K562 (cell line): ENCODE results near the gene CEP131. TPM values are rescaled to one million over a fixed set of nuclear protein-coding genes. Genes with fewer than 3 reads are reported as not detected.

ENCODE experiments used
- ATAC-seq: fragments of 200-7000 bp; cut with Tn5 transposase; 3 replicates; pipeline ENCODE4 v1.9.1; 2020; ENCODE audit warnings: moderate library complexity
- BruUV-seq: library from RNA; stranded (reverse); fragments of 400-500 nt; replicated peaks from 2 replicates; lab custom pipeline; 2021; lab: Mats Ljungman, UMichigan
- CTCF ChIA-PET: fragments of 300-600 bp; formaldehyde crosslinking; extraction: SDS; loops from one replicate; lab custom pipeline; 2021; ENCODE audit warnings: low intra/inter-chr PET ratio; lab: Yijun Ruan, JAX
- POLR2A ChIA-PET: fragments of 300-600, 350-650 bp; sonication (Branson Sonifier 250); formaldehyde crosslinking; extraction: SDS; loops from one replicate; lab custom pipeline; 2021; ENCODE audit warnings: antibody characterized with exemption, inconsistent platforms; lab: Yijun Ruan, JAX
- DNase-seq, 4 experiments: peaks; one replicate each; pipeline versions ENCODE4 v3.0.0 to v3.0.0-alpha.2; 2011 to 2018; ENCODE audit warnings: low spot score in 3 of 4, mixed read lengths in 3 of 4; ENCODE audit errors: extremely low read depth in 1 of 4
- FAIRE-seq: peaks from 2 replicates; lab custom pipeline; 2011; peaks lifted over from hg19 to GRCh38; lab: Jason Lieb, UNC
- H2AFZ ChIP-seq: 2 replicates; pipeline ENCODE4 v1.6.0; 2011; ENCODE audit warnings: low read depth, low read length, control low read depth, inconsistent platforms
- H3K27ac ChIP-seq: fragments of 200-600 bp; 3 replicates; pipeline ENCODE4 v1.8.0; 2011; ENCODE audit warnings: low read depth, mild to moderate bottlenecking, control low read depth, inconsistent platforms, low read length, moderate library complexity, mixed read lengths; ENCODE audit errors: extremely low read depth
- H3K27me3 ChIP-seq, 2 experiments: fragments of 300-600 bp in 1 of 2; 2 replicates in 1 of 2; 3 replicates in 1 of 2; pipeline versions ENCODE4 v1.6.0 to v1.8.0; 2011; ENCODE audit warnings: inconsistent platforms in 2 of 2, low read length in 2 of 2, mild to moderate bottlenecking in 1 of 2, mixed read lengths in 1 of 2, moderate library complexity in 1 of 2; ENCODE audit not compliant: control insufficient read depth in 2 of 2, insufficient read depth in 2 of 2
- H3K36me3 ChIP-seq: fragments of 300-600 bp; 3 replicates; pipeline ENCODE4 v1.8.0; 2011; ENCODE audit warnings: mild to moderate bottlenecking, low read length, inconsistent platforms; ENCODE audit not compliant: control insufficient read depth, insufficient read depth
- H3K4me1 ChIP-seq, 2 experiments: fragments of 200-600 bp in 1 of 2; replicated peaks in 1 of 2; 2 replicates in 1 of 2; 3 replicates in 1 of 2; pipeline versions ENCODE4 v1.5.1 to v1.8.0; 2011; ENCODE audit warnings: inconsistent platforms in 2 of 2, low read length in 2 of 2, mild to moderate bottlenecking in 1 of 2, mixed read lengths in 1 of 2, moderate library complexity in 1 of 2; ENCODE audit not compliant: control insufficient read depth in 2 of 2, insufficient read depth in 2 of 2
- H3K4me2 ChIP-seq: 2 replicates; pipeline ENCODE4 v1.6.1; 2011; ENCODE audit warnings: low read length, control low read depth, inconsistent platforms, mixed read lengths; ENCODE audit not compliant: insufficient read depth
- H3K4me3 ChIP-seq: fragments of 200-600 bp; sonication (generic), shearing (Covaris generic); 2 replicates; pipeline ENCODE4 v1.5.1; 2016; ENCODE audit warnings: control low read depth, inconsistent platforms
- H3K79me2 ChIP-seq: fragments of 200-600 bp; 3 replicates; pipeline ENCODE4 v1.8.0; 2011; ENCODE audit warnings: low read length, inconsistent platforms; ENCODE audit not compliant: control insufficient read depth, insufficient read depth
- H3K9ac ChIP-seq, 2 experiments: 2 replicates each; pipeline versions ENCODE4 v1.6.0 to v1.6.1; 2011; ENCODE audit warnings: low read depth in 2 of 2, low read length in 2 of 2, control low read depth in 1 of 2, inconsistent platforms in 1 of 2, mild to moderate bottlenecking in 1 of 2, mixed read lengths in 1 of 2; ENCODE audit not compliant: insufficient read depth in 1 of 2
- H3K9me1 ChIP-seq: one replicate; pipeline ENCODE4 v1.6.0; 2011; ENCODE audit warnings: inconsistent platforms, mild to moderate bottlenecking, low read length, moderate library complexity; ENCODE audit not compliant: control insufficient read depth, insufficient read depth
- H3K9me3 ChIP-seq: replicated peaks from 2 replicates; pipeline ENCODE4 v1.5.1; 2011; ENCODE audit warnings: low read depth, low read length, inconsistent platforms; ENCODE audit not compliant: control insufficient read depth, insufficient read depth
- H4K20me1 ChIP-seq: replicated peaks from 2 replicates; pipeline ENCODE4 v1.6.1; 2011; ENCODE audit warnings: low read length, inconsistent platforms, mixed read lengths; ENCODE audit not compliant: control insufficient read depth, insufficient read depth
- ARHGAP35 ChIP-seq: fragments of 450-650 bp; IDR thresholded peaks from 2 replicates; pipeline ENCODE4 v1.6.1; 2018; ENCODE audit not compliant: partially characterized antibody
- FOXP4 ChIP-seq: sonication (generic); formaldehyde crosslinking; IDR thresholded peaks from 2 replicates; pipeline ENCODE4 v1.8.0; 2022; ENCODE audit warnings: mild to moderate bottlenecking, missing genetic modification reagents, borderline replicate concordance
- HIVEP1 ChIP-seq: fragments of 250-450 bp; sonication (Bioruptor Pico); IDR thresholded peaks from 2 replicates; pipeline ENCODE4 v1.4.0; 2020; ENCODE audit warnings: mild to moderate bottlenecking
- IFI16 ChIP-seq: fragments of 250-450 bp; sonication (Bioruptor Pico); IDR thresholded peaks from 2 replicates; pipeline ENCODE4 v2.1.2; 2022; ENCODE audit warnings: mild to moderate bottlenecking, inconsistent platforms
- MAFK ChIP-seq: IDR thresholded peaks from 2 replicates; pipeline ENCODE4 v1.6.1; 2011; ENCODE audit warnings: low read length, improper control_type of control experiment
- NR2C2 ChIP-seq, 2 experiments: fragments of 200-800 bp in 1 of 2; sonication (Bioruptor generic) in 1 of 2; sonication (generic) in 1 of 2; formaldehyde crosslinking in 1 of 2; IDR thresholded peaks; 2 replicates each; pipeline versions ENCODE4 v1.6.1 to v1.8.0; 2016 to 2022; ENCODE audit warnings: mild to moderate bottlenecking in 1 of 2, missing compliant biosample characterization in 1 of 2, missing genetic modification characterization in 1 of 2, missing genetic modification reagents in 1 of 2
- SP2 ChIP-seq: IDR thresholded peaks from 2 replicates; pipeline ENCODE4 v1.6.1; 2011; ENCODE audit warnings: mild to moderate bottlenecking, low read depth, low read length, moderate library complexity; ENCODE audit not compliant: poor library complexity, severe bottlenecking; ENCODE audit errors: extremely low read depth
- STAG1 ChIP-seq: sonication (generic); formaldehyde crosslinking; IDR thresholded peaks from 2 replicates; pipeline ENCODE4 v1.5.0; 2020; ENCODE audit warnings: missing genetic modification reagents, borderline replicate concordance
- STAT5A ChIP-seq: IDR thresholded peaks from 2 replicates; pipeline ENCODE4 v1.6.1; 2012; ENCODE audit warnings: low read length, inconsistent platforms, borderline replicate concordance
- TBL1XR1 ChIP-seq, 2 experiments: IDR thresholded peaks; 2 replicates each; pipeline ENCODE4 v1.6.1; 2012; ENCODE audit warnings: improper control_type of control experiment in 2 of 2, low read length in 2 of 2, mild to moderate bottlenecking in 1 of 2
- YBX1 ChIP-seq: fragments of 450-650 bp; IDR thresholded peaks from 2 replicates; pipeline ENCODE4 v1.7.1; 2016; ENCODE audit warnings: mild to moderate bottlenecking
- ZNF644 ChIP-seq: fragments of 200-800 bp; sonication (Bioruptor generic); IDR thresholded peaks from 2 replicates; pipeline ENCODE4 v1.6.1; 2016; ENCODE audit warnings: low read depth, missing genetic modification characterization, missing compliant biosample characterization
- WGBS: fragments of 100-300 bp; shearing (Covaris generic); methylation state at CpG from one replicate; pipeline ENCODE4 v1.1.6; 2016; ENCODE audit warnings: low coverage, mixed read lengths; ENCODE audit not compliant: insufficient coverage; ENCODE audit errors: missing lambda C conversion rate; 5-methylcytosine and 5-hydroxymethylcytosine counted together
- in situ Hi-C: fragments of 300-500 bp; cut with MboI; formaldehyde crosslinking; loops from 4 replicates; pipeline ENCODE4 v1.15.0; 2018; ENCODE audit warnings: inconsistent platforms, mixed read lengths
- intact Hi-C: fragments of 100-400 bp; cut with micrococcal nuclease; formaldehyde crosslinking; loops from 2 replicates; pipeline ENCODE4 v1.14.2; 2022
- polyA plus RNA-seq, 8 experiments: library from polyadenylated mRNA; depleted of rRNA in 4 of 8; stranded (reverse) in 5 of 8; unstranded in 3 of 8; fragments of >200 nt; fragmentation: Nextera tagmentation in 2 of 8; fragmentation: Illumina TruSeq in 1 of 8; extraction: Ambion mirVana in 2 of 8; extraction: Trizol in 1 of 8; gene quantifications; 2 replicates each; pipeline versions ENCODE4 v1.2.1 to v1.2.3, GENCODE V29; 2011 to 2014; ENCODE audit warnings: inconsistent platforms in 1 of 8, missing spikeins in 1 of 8
- total RNA-seq, 7 experiments: library from RNA; depleted of rRNA in 6 of 7; stranded (reverse); fragments of >200 nt in 6 of 7; fragmentation: Illumina TruSeq in 2 of 7; extraction: Trizol in 2 of 7; gene quantifications; 2 replicates each; pipeline versions ENCODE4 v1.2.1 to v1.2.3, GENCODE V29; 2011 to 2021; ENCODE audit warnings: low replicate concordance in 1 of 7

Gene CEP131
- total and polyA plus RNA-seq, 9 of the 15 experiments (the other 6 are each of a cell fraction or from before 2014, with no cell fraction given), result 0.24 to 21.2 (median 2.3) TPM

- Histone ChIP-seq H3K4me1 (peaks cover 6 to 27% of the 10 kb centered on the region in 2 experiments; a peak in 3 of 5 replicates), H3K36me3 (no peaks in the 10 kb centered on the region), H3K4me3 (no peak overlapping the region)
- DNase-seq (no peak), FAIRE-seq (no peak)
- POLR2A ChIA-PET, result interaction anchor here (0.5 to 0.6 kb wide), 3 partner anchors 48 to 137 kb away, joined by 3 read pairs; no protein-coding TSS in a partner anchor
- TF ChIP-seq HIVEP1 (CRISPR knock-in tag) (no peak), STAT5A (no peak), SP2 (no peak), TBL1XR1 (IDR thresholded peaks at IDR 0.05; ENCODE audit: low read length in 2 of 2) (no peak)
- TF ChIP-seq, all 486 proteins: peak for 0
- no peaks in the 10 kb centered on the region for H3K9me1 ChIP-seq
- 22% methylated on average over 14 of the region's 15 CpGs for WGBS
- no peak overlapping the region for H3K27ac ChIP-seq
- H2AFZ ChIP-seq, result no peak overlapping the region
- no peak for ATAC-seq
- BruUV-seq, result no TSS peak
- in situ Hi-C loops, result loop anchor here (25.0 kb wide), 1 partner anchor 89 kb away; the partner anchor contains the start of genes NDUFAF8 and TEPSIN
- CTCF ChIA-PET, result no interaction called here
- H3K27me3 ChIP-seq, result peaks cover 14 to 47% of the 10 kb centered on the region in 2 experiments; a peak in 4 of 5 replicates
- intact Hi-C loops, result no loop called here
- H3K9ac ChIP-seq, result no peak overlapping the region
- no peak overlapping the region for H3K4me2 ChIP-seq
- H3K9me3 ChIP-seq, result no peaks in the 10 kb centered on the region
- no peaks in the 10 kb centered on the region for H3K79me2 ChIP-seq
- H4K20me1 ChIP-seq, result no peaks in the 10 kb centered on the region
These were observed 74.2 kb downstream of the CEP131 start for GRCh38 chr17:81148571-81148970.

GRCh38 chr17:81147701-81148100, 75.1 kb downstream of the CEP131 start:
- no peak for DNase-seq
- Histone ChIP-seq H4K20me1 (no peaks in the 10 kb centered on the region), H3K36me3 (no peaks in the 10 kb centered on the region), H3K4me3 (no peak overlapping the region), H3K9ac (no peak overlapping the region), H3K27ac (no peak overlapping the region), H3K4me2 (no peak overlapping the region), H3K27me3 (peaks cover 13 to 45% of the 10 kb centered on the region in 2 experiments; a peak in 4 of 5 replicates), H3K9me3 (no peaks in the 10 kb centered on the region), H3K79me2 (no peaks in the 10 kb centered on the region), H3K4me1 (peaks cover 5 to 36% of the 10 kb centered on the region in 2 experiments; a peak in 3 of 5 replicates), H2AFZ (no peak overlapping the region)
- CTCF ChIA-PET, result no interaction called here
- BruUV-seq, result no TSS peak
- no peak for ATAC-seq
- no peak for FAIRE-seq
- 8% methylated on average over 10 of the region's 10 CpGs for WGBS
- in situ Hi-C loops, result loop anchor here (25.0 kb wide), 1 partner anchor 90 kb away; the partner anchor contains the start of genes NDUFAF8 and TEPSIN
- intact Hi-C loops, result no loop called here
- POLR2A ChIA-PET, result interaction anchor here (0.6 kb wide), 1 partner anchor 286 kb away, joined by 4 read pairs; no protein-coding TSS in a partner anchor
- TF ChIP-seq NR2C2 (CRISPR knock-in tag; IDR thresholded peaks at IDR 0.05) (no peak), NR2C2 (tag; IDR thresholded peaks at IDR 0.05) (no peak), ZNF644 (no peak), STAG1 (CRISPR knock-in tag) (no peak), FOXP4 (CRISPR knock-in tag) (no peak), MAFK (no peak), IFI16 (CRISPR knock-in tag) (no peak), YBX1 (no peak), ARHGAP35 (no peak)
- TF ChIP-seq, all 486 proteins: peak for 0
- no peaks in the 10 kb centered on the region for H3K9me1 ChIP-seq
